Aorta (tissue), 5 donors: Measurements from ENCODE around the gene SPDEF. TPM values are rescaled to one million over a fixed set of nuclear protein-coding genes. Genes with fewer than 3 reads are reported as not detected.

Experiments
- ATAC-seq: fragments of 200-7000 bp; cut with Tn5 transposase; one replicate; pipeline ENCODE4 v1.9.1; 2022; ENCODE audit warnings: moderate library complexity; ENCODE audit not compliant: low FRiP score
- DNase-seq, 2 donors: peaks; one replicate each; pipeline ENCODE4 v3.0.0-alpha.2; 2020
- H3K27ac ChIP-seq, 2 donors: one replicate each; pipeline ENCODE4 v1.5.1; 2013; ENCODE audit warnings: low read length in 2 of 2, mild to moderate bottlenecking in 2 of 2, moderate library complexity in 2 of 2, control low read depth in 1 of 2, inconsistent platforms in 1 of 2, low read depth in 1 of 2
- H3K27me3 ChIP-seq, 2 donors: one replicate each; pipeline ENCODE4 v1.6.1; 2013; ENCODE audit warnings: control low read depth in 1 of 2, low read length in 1 of 2, mild to moderate bottlenecking in 1 of 2, moderate library complexity in 1 of 2; ENCODE audit not compliant: insufficient read depth in 2 of 2, control insufficient read depth in 1 of 2
- H3K36me3 ChIP-seq, 2 donors: one replicate each; pipeline ENCODE4 v1.6.1; 2013; ENCODE audit warnings: control low read depth in 1 of 2, low read length in 1 of 2, mild to moderate bottlenecking in 1 of 2; ENCODE audit not compliant: insufficient read depth in 2 of 2, control insufficient read depth in 1 of 2
- H3K4me1 ChIP-seq, 2 donors: one replicate each; pipeline ENCODE4 v1.6.1; 2013; ENCODE audit warnings: low read length in 2 of 2, control low read depth in 1 of 2, mild to moderate bottlenecking in 1 of 2, moderate library complexity in 1 of 2; ENCODE audit not compliant: insufficient read depth in 2 of 2, control insufficient read depth in 1 of 2
- H3K4me3 ChIP-seq, 2 donors: one replicate each; pipeline ENCODE4 v1.5.1; 2013; ENCODE audit warnings: low read length in 2 of 2, control low read depth in 1 of 2, mild to moderate bottlenecking in 1 of 2
- H3K9me3 ChIP-seq: one replicate; pipeline ENCODE4 v1.6.1; 2013; ENCODE audit warnings: mild to moderate bottlenecking, low read length; ENCODE audit not compliant: control insufficient read depth
- WGBS, 2 donors: extraction: QIAGEN DNeasy Blood & Tissue Kit; methylation state at CpG; one replicate each; pipeline ENCODE4 v1.1.7; 2013; 5-methylcytosine and 5-hydroxymethylcytosine counted together
- intact Hi-C, 2 donors: fragments of 100-400 bp; cut with DNase I; formaldehyde crosslinking; loops; one replicate each; pipeline versions ENCODE4 v1.14.2 to v1.15.0; 2022
- polyA plus RNA-seq, 2 donors: library from polyadenylated mRNA; stranded (reverse); fragments of 200-250 nt; gene quantifications; one replicate each; pipeline ENCODE4 v1.2.3, GENCODE V29; 2013
- total RNA-seq, 2 donors: library from RNA; stranded (reverse); fragmentation: NEBNext Ultra II Directional; extraction: Animal tissue kit (Norgen Biotek cat#: 25700); gene quantifications; one replicate each; pipeline ENCODE4 v1.2.1, GENCODE V29; 2021
- donor health status: healthy with polysubstance abuse.
- donor health status: Bipolar disorder and iron deficiency.
- donor health status: DM: no; HTN: no; CAD: no.
- donor health status: DM: no; HTN: no; CAD: no.
- donor health status: DM: yes; HTN: yes; CAD: no.

Gene SPDEF
- total and polyA plus RNA-seq, 4 donors, result 0.23 to 3.0 (median 0.67) TPM; not detected in 1

- H3K9me3 ChIP-seq, result no peaks in the 10 kb centered on the region
- no peaks in the 10 kb centered on the region for H3K36me3 ChIP-seq
- 88 to 92% methylated on average over 13 of the region's 13 CpGs for WGBS, 2 donors
- no peaks in the 10 kb centered on the region for H3K27me3 ChIP-seq
- ATAC-seq (no peak), DNase-seq (peak; percentile 41 to 65)
- no peaks in the 10 kb centered on the region for H3K4me1 ChIP-seq
- intact Hi-C loops, result loop anchor here in 1 of 2 donors (5.0 kb wide), 1 partner anchor 232 kb away; the partner anchor contains the start of gene SNRPC
- no peak overlapping the region for H3K4me3 ChIP-seq
- no peak overlapping the region for H3K27ac ChIP-seq
Measured at GRCh38 chr6:34525431-34526175, 30.5 kb downstream of the SPDEF start.

- intact Hi-C loops, result loop anchor here in 1 of 2 donors (5.0 kb wide), 1 partner anchor 232 kb away; the partner anchor contains the start of gene SNRPC
- H3K36me3 ChIP-seq, result no peaks in the 10 kb centered on the region
- ATAC-seq (no peak), DNase-seq (no peak)
- no peak overlapping the region for H3K27ac ChIP-seq
- H3K27me3 ChIP-seq, result no peaks in the 10 kb centered on the region
- WGBS, 2 donors, result 74 to 81% methylated on average over 5 of the region's 5 CpGs
- H3K4me3 ChIP-seq, result no peak overlapping the region
- no peaks in the 10 kb centered on the region for H3K4me1 ChIP-seq
- no peaks in the 10 kb centered on the region for H3K9me3 ChIP-seq
Measured at GRCh38 chr6:34524971-34525370, 31.2 kb downstream of the SPDEF start.

GRCh38 chr6:34524499-34524898 lies 31.6 kb downstream of the SPDEF start:
- Histone ChIP-seq H3K4me1 (no peaks in the 10 kb centered on the region), H3K4me3 (no peak overlapping the region), H3K36me3 (no peaks in the 10 kb centered on the region), H3K27me3 (no peaks in the 10 kb centered on the region), H3K27ac (no peak overlapping the region), H3K9me3 (no peaks in the 10 kb centered on the region)
- WGBS, 2 donors, result 83 to 88% methylated on average over 5 of the region's 5 CpGs
- peak; percentile 11 to 33 for DNase-seq
- no peak for ATAC-seq
- intact Hi-C loops, result no loop called here

GRCh38 chr6:34523441-34524206 lies 32.5 kb downstream of the SPDEF start:
- 90% methylated on average over 8 of the region's 8 CpGs for WGBS, 2 donors
- Histone ChIP-seq H3K4me1 (no peaks in the 10 kb centered on the region), H3K4me3 (no peak overlapping the region), H3K27ac (no peak overlapping the region), H3K9me3 (no peaks in the 10 kb centered on the region), H3K27me3 (no peaks in the 10 kb centered on the region), H3K36me3 (no peaks in the 10 kb centered on the region)
- intact Hi-C loops, result no loop called here
- DNase-seq (peak in 1 of 2 donors; percentile 39), ATAC-seq (no peak)

DNA sequence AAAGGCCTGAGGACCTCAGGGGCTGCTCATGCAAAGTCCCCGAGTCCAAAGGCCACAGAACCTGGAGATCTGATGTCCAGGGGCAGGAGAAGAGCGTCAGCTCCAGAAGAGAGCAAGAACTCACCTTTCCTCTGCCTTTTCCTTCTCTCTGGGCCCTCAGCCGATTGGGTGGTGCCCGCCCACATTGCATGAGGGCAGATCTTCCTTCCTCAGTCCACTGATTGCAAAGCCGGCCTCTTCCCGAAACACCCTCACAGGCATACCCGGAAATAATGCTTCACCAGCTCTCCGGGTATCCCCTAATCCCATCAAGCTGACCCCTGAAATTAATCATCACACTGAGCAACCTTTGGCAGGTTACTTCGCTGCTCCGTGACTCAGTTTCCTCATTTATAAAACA lies 33.4 kb downstream of the SPDEF start:
- DNase-seq, result peak in 1 of 2 donors; percentile 32

DNA sequence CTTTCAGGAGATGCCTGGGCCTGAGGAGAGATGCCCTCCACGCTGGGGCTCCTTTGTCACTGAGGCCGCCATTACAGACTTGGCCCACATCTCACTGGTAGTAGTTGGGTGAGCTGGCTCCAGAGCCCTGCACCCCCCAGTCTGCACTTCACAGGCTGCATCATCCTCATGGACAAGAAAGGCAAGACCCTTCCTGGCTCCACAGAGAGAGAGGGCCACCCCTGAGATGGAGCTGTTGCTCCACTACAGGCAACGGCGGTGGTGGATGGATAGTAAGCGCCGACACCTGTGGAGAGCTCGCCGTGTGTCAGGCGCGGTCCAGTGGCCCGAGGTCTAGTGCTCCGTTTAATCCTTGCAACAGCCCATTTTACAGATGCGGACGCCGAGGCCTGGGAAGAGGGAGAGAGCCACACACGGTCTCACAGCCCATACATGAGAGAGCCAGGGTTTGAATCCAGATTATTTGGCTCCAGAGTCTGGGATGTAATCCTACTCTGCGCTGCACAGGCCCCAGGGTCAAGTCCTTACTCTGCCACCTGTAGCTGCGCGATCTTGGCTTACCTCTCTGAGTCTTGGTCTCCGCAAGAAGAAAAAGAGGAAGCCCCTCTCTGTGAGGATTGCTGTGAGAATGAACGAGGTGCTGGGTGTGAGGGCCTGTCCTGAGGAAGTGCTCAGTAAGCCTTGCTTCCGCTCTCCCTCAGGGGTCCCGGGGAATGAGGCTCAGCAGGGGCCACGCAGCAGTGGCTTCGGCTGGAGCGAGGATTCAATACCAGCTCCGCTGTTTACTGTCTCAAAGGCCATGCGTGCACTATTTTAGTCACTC lies 34.5 kb downstream of the SPDEF start:
- H3K27me3 ChIP-seq, result no peaks in the 10 kb centered on the region
- DNase-seq (peak; percentile 22 to 62), ATAC-seq (no peak)
- no peaks in the 10 kb centered on the region for H3K36me3 ChIP-seq
- no peak overlapping the region for H3K27ac ChIP-seq
- no peak overlapping the region for H3K4me3 ChIP-seq
- WGBS, 2 donors, result 91 to 93% methylated on average over 28 of the region's 28 CpGs
- intact Hi-C loops, result no loop called here
- no peaks in the 10 kb centered on the region for H3K4me1 ChIP-seq
- H3K9me3 ChIP-seq, result no peaks in the 10 kb centered on the region

More for the DNA sequence above, 33.4 kb downstream of the SPDEF start:
- Histone ChIP-seq H3K9me3 (no peaks in the 10 kb centered on the region), H3K4me3 (no peak overlapping the region), H3K27ac (no peak overlapping the region), H3K4me1 (no peaks in the 10 kb centered on the region), H3K36me3 (no peaks in the 10 kb centered on the region), H3K27me3 (no peaks in the 10 kb centered on the region)
- intact Hi-C loops, result no loop called here
- WGBS, 2 donors, result 89% methylated on average over 10 of the region's 10 CpGs
- no peak for ATAC-seq

- no peak overlapping the region for H3K27ac ChIP-seq
- no peaks in the 10 kb centered on the region for H3K9me3 ChIP-seq
- no peak overlapping the region for H3K4me3 ChIP-seq
- 87 to 88% methylated on average over 20 to 24 of the region's 24 CpGs for WGBS, 2 donors
- ATAC-seq (no peak), DNase-seq (peak; percentile 39 to 50)
- no peaks in the 10 kb centered on the region for H3K4me1 ChIP-seq
- no peaks in the 10 kb centered on the region for H3K27me3 ChIP-seq
- intact Hi-C loops, result no loop called here
- H3K36me3 ChIP-seq, result no peaks in the 10 kb centered on the region
Measured at GRCh38 chr6:34520645-34521462, 35.3 kb downstream of the SPDEF start.
